ENCODE data around the gene WDR70.
"Not testable (repeated sequence)": the region's sequence is repeated elsewhere in the genome, so short reads cannot be mapped to it uniquely, and the experiment has no call there.

WDR70 gene

GRCh38 chr5:37454402-37455055 lies 75.4 kb downstream of the WDR70 start:
- DNase-seq: not testable (repeated sequence)

- DNase-seq: not testable (repeated sequence)
Measured at GRCh38 chr5:37463191-37464051, 84.3 kb downstream of the WDR70 start.

GRCh38 chr5:37464581-37464980 lies 85.5 kb downstream of the WDR70 start:
- DNase-seq: not testable (repeated sequence)

- not testable (repeated sequence) for DNase-seq
Measured at GRCh38 chr5:37469383-37469782, 90.3 kb downstream of the WDR70 start.

GRCh38 chr5:37471666-37472197 lies 92.6 kb downstream of the WDR70 start:
- DNase-seq: no peak

- DNase-seq: no peak
Measured at GRCh38 chr5:37477426-37477825, 98.3 kb downstream of the WDR70 start.

GRCh38 chr5:37478121-37478894 lies 99.2 kb downstream of the WDR70 start:
- no peak for DNase-seq

GRCh38 chr5:37481395-37481794 lies 102.3 kb downstream of the WDR70 start:
- DNase-seq: not testable (repeated sequence)

GRCh38 chr5:37490120-37490810 lies 111.1 kb downstream of the WDR70 start:
- no peak for DNase-seq

GRCh38 chr5:37490931-37491330 lies 111.8 kb downstream of the WDR70 start:
- no peak for DNase-seq

- DNase-seq: no peak
Measured at GRCh38 chr5:37492778-37493555, 113.8 kb downstream of the WDR70 start.

- DNase-seq: no peak
Measured at GRCh38 chr5:37494756-37495155, 115.6 kb downstream of the WDR70 start.

- no peak for DNase-seq
Measured at GRCh38 chr5:37495210-37495609, 116.1 kb downstream of the WDR70 start.

GRCh38 chr5:37495668-37496347 lies 116.7 kb downstream of the WDR70 start:
- DNase-seq: no peak

GRCh38 chr5:37496902-37497445 lies 117.9 kb downstream of the WDR70 start:
- DNase-seq: no peak

GRCh38 chr5:37501152-37501551 lies 122.0 kb downstream of the WDR70 start:
- no peak for DNase-seq

- no peak for DNase-seq
Measured at GRCh38 chr5:37506241-37506640, 127.1 kb downstream of the WDR70 start.

GRCh38 chr5:37506722-37507121 lies 127.6 kb downstream of the WDR70 start:
- no peak for DNase-seq

- no peak for DNase-seq
Measured at GRCh38 chr5:37511646-37512045, 132.5 kb downstream of the WDR70 start.

GRCh38 chr5:37514946-37515345 lies 135.8 kb downstream of the WDR70 start:
- no peak for DNase-seq

GRCh38 chr5:37517686-37518085 lies 138.6 kb downstream of the WDR70 start:
- no peak for DNase-seq
